Hematopoietic multipotent progenitor cell (in vitro differentiated cells): ENCODE data around the gene CLEC7A. TPM values are rescaled to one million over a fixed set of nuclear protein-coding genes. Genes with fewer than 3 reads are reported as not detected.

Experiments
- total RNA-seq: library from RNA; depleted of rRNA; stranded (reverse); fragments of >200 nt; gene quantifications from one replicate; pipeline ENCODE4 v1.2.3, GENCODE V29; 2012

The CLEC7A gene
- total RNA-seq, 1 donor = 2.4 TPM

Other genes with a start within 250 kb of the CLEC7A start
- gene KLRF2, start 248.7 kb downstream of the CLEC7A start, total RNA-seq = not detected
- not detected for gene CLEC2A, start 197.8 kb downstream of the CLEC7A start, total RNA-seq
- 1.6 TPM for gene CLEC12A, start 158.8 kb downstream of the CLEC7A start, total RNA-seq
- gene CLEC1B, start 131.1 kb downstream of the CLEC7A start, total RNA-seq = 0.27 TPM
- gene CLEC12B, start 119.6 kb downstream of the CLEC7A start, total RNA-seq = under 0.01 TPM
- gene CLEC9A, start 99.5 kb downstream of the CLEC7A start, total RNA-seq = 8.3 TPM
- gene CLEC1A, start 31.2 kb downstream of the CLEC7A start, total RNA-seq = under 0.01 TPM
- not detected for gene OLR1, start 41.9 kb upstream of the CLEC7A start, total RNA-seq
- under 0.01 TPM for gene TMEM52B, start 48.8 kb upstream of the CLEC7A start, total RNA-seq
- gene GABARAPL1, start 82.7 kb upstream of the CLEC7A start, total RNA-seq = 19.9 TPM
- gene KLRD1, start 177.7 kb upstream of the CLEC7A start, total RNA-seq = under 0.01 TPM